ENCODE results near the gene CLDN34. TPM values are rescaled to one million over a fixed set of nuclear protein-coding genes. Genes with fewer than 3 reads are reported as not detected.

The CLDN34 gene
- total and polyA plus RNA-seq, 2 experiments from 2014 or later: not detected

- in situ Hi-C loops (cut with MboI): loop anchor here (5.0 kb wide), 1 partner anchor 115 kb away; no protein-coding TSS in a partner anchor
- WGBS, 2 experiments (ENCODE audit: low coverage in 1 of 2, low lambda C conversion rate in 2 of 2, missing lambda C conversion rate in 2 of 2): 70 to 80% methylated on average over 6 to 8 of the region's 9 CpGs
- no peaks in the 10 kb centered on the region for H3K27me3 ChIP-seq (replicated peaks; ENCODE audit: insufficient read depth)
Observed at GRCh38 chrX:9997041-9997440, 29.9 kb downstream of the CLDN34 start.

GRCh38 chrX:9997524-9997923 is 30.4 kb downstream of the CLDN34 start:
- Histone ChIP-seq H2AFZ (no peak overlapping the region), H3K4me1 (ENCODE audit: insufficient read depth) (no peaks in the 10 kb centered on the region), H3K27me3 (replicated peaks; ENCODE audit: insufficient read depth) (no peaks in the 10 kb centered on the region), H3K4me3 (no peak overlapping the region), H3K4me2 (ENCODE audit: unreplicated experiment) (no peak overlapping the region), H3K36me3 (ENCODE audit: low read depth) (no peaks in the 10 kb centered on the region), H3K9ac (no peak overlapping the region), H3K27ac (no peak overlapping the region), H4K20me1 (ENCODE audit: insufficient read depth) (no peaks in the 10 kb centered on the region), H3K9me3 (ENCODE audit: low read depth) (no peaks in the 10 kb centered on the region), H3F3A (ENCODE audit: insufficient read depth) (no peaks in the 10 kb centered on the region), H3K9me2 (ENCODE audit: insufficient read depth) (no peaks in the 10 kb centered on the region), H3K79me2 (ENCODE audit: insufficient read depth) (no peaks in the 10 kb centered on the region)
- DNase-seq: no peak
- TF ChIP-seq EZH2phosphoT487 (IDR thresholded peaks at IDR 0.05; ENCODE audit: insufficient read depth, low read depth): no peak
- no peak for TF ChIP-seq EZH2 (IDR thresholded peaks at IDR 0.05; ENCODE audit: insufficient read depth, poor library complexity, severe bottlenecking)
- 45 to 57% methylated on average over 6 to 8 of the region's 8 CpGs for WGBS, 2 experiments (ENCODE audit: low coverage in 1 of 2, low lambda C conversion rate in 2 of 2, missing lambda C conversion rate in 2 of 2)
- in situ Hi-C loops (cut with MboI): loop anchor here (5.0 kb wide), 1 partner anchor 115 kb away; no protein-coding TSS in a partner anchor

More at GRCh38 chrX:9997041-9997440, 29.9 kb downstream of the CLDN34 start:
- no peak overlapping the region for H2AFZ ChIP-seq
- no peak overlapping the region for H3K4me3 ChIP-seq
- DNase-seq: no peak
- H3K9me3 ChIP-seq (ENCODE audit: low read depth): no peaks in the 10 kb centered on the region
- H3K9ac ChIP-seq: no peak overlapping the region
- H3K4me2 ChIP-seq (ENCODE audit: unreplicated experiment): no peak overlapping the region
- TF ChIP-seq EZH2 (IDR thresholded peaks at IDR 0.05; ENCODE audit: insufficient read depth, poor library complexity, severe bottlenecking): no peak
- no peak for TF ChIP-seq EZH2phosphoT487 (IDR thresholded peaks at IDR 0.05; ENCODE audit: insufficient read depth, low read depth)
- H3F3A ChIP-seq (ENCODE audit: insufficient read depth): no peaks in the 10 kb centered on the region
- no peaks in the 10 kb centered on the region for H3K9me2 ChIP-seq (ENCODE audit: insufficient read depth)
- no peaks in the 10 kb centered on the region for H3K4me1 ChIP-seq (ENCODE audit: insufficient read depth)
- H4K20me1 ChIP-seq (ENCODE audit: insufficient read depth): no peaks in the 10 kb centered on the region
- no peaks in the 10 kb centered on the region for H3K36me3 ChIP-seq (ENCODE audit: low read depth)
- no peak overlapping the region for H3K27ac ChIP-seq
- no peaks in the 10 kb centered on the region for H3K79me2 ChIP-seq (ENCODE audit: insufficient read depth)

DNA sequence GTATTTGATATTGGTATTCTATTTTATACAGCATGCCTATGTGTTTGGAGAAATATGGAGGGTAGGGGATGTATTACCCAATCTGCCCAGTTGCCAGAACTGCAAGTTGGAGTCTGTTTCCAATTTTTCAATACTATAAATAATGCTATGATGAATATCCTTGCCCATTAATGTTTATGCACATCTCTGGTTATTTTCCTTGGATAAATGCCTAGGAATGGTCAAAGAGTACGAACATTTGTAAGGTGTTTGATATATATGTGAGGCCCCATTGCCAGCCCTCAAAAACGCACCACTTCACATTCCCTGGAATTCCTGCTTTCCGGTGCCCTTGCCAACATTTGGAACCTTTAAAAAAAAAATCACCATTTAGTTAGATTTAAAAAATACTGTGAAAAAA is 34.3 kb downstream of the CLDN34 start:
- 75 to 88% methylated on average over 3 of the region's 3 CpGs for WGBS, 2 experiments (ENCODE audit: low coverage in 1 of 2, low lambda C conversion rate in 2 of 2, missing lambda C conversion rate in 2 of 2)
- Histone ChIP-seq H4K20me1 (ENCODE audit: insufficient read depth) (no peaks in the 10 kb centered on the region), H3K4me3 (no peak overlapping the region), H3K27me3 (replicated peaks; ENCODE audit: insufficient read depth) (no peaks in the 10 kb centered on the region), H3K79me2 (ENCODE audit: insufficient read depth) (no peaks in the 10 kb centered on the region), H3K9me3 (ENCODE audit: low read depth) (no peaks in the 10 kb centered on the region), H3K27ac (no peak overlapping the region), H3K9ac (no peak overlapping the region), H3K4me2 (ENCODE audit: unreplicated experiment) (no peak overlapping the region), H3K36me3 (ENCODE audit: low read depth) (no peaks in the 10 kb centered on the region), H2AFZ (no peak overlapping the region), H3K9me2 (ENCODE audit: insufficient read depth) (no peaks in the 10 kb centered on the region), H3K4me1 (ENCODE audit: insufficient read depth) (peaks cover 11% of the 10 kb centered on the region), H3F3A (ENCODE audit: insufficient read depth) (peaks cover 15% of the 10 kb centered on the region; the same call in 1 of the 2 replicates)
- DNase-seq: no peak
- in situ Hi-C loops (cut with MboI): no loop called here
- TF ChIP-seq EZH2 (IDR thresholded peaks at IDR 0.05; ENCODE audit: insufficient read depth, poor library complexity, severe bottlenecking) (no peak), EZH2phosphoT487 (IDR thresholded peaks at IDR 0.05; ENCODE audit: insufficient read depth, low read depth) (no peak)

DNA sequence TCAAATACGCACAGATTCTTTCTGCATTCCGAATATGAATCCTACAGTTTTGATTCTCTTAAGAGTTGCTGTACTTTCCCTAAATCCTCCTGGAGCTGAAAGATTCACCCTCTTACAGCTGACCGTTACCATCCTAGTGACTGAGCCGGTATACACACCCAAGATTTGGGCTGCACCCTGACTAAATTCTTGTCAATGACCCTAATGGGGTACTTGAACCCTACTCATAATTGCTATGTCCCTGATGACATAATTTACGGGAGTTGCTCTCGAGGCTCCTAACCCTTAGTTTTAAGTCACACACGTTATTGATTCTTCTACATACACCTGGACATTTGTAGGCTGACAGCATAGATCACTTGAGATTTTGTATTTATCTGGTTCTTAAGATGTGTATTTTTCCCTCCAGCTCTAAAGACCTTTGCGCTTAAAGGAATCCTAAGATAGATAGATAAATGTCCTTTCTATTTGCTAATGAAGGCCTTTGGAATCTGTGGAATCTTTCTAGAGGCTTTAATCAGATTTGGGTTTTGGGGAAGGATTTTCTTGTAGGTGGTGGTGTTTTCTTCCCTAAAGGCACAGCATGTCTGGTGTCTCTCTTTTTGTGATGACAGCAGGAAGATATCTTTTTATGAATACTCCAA is 37.8 kb downstream of the CLDN34 start:
- H3K27me3 ChIP-seq (replicated peaks; ENCODE audit: insufficient read depth): no peaks in the 10 kb centered on the region
- H2AFZ ChIP-seq: no peak overlapping the region

More for the DNA sequence above, 37.8 kb downstream of the CLDN34 start:
- H3K4me1 ChIP-seq (ENCODE audit: insufficient read depth): peaks cover 11% of the 10 kb centered on the region
- WGBS, 2 experiments (ENCODE audit: low coverage in 1 of 2, low lambda C conversion rate in 2 of 2, missing lambda C conversion rate in 2 of 2): 96 to 99% methylated on average over 8 of the region's 8 CpGs
- H3K9me3 ChIP-seq (ENCODE audit: low read depth): no peaks in the 10 kb centered on the region
- no peaks in the 10 kb centered on the region for H3K9me2 ChIP-seq (ENCODE audit: insufficient read depth)
- H3K9ac ChIP-seq: no peak overlapping the region
- no peak for DNase-seq
- peaks cover 15% of the 10 kb centered on the region; the same call in 1 of the 2 replicates for H3F3A ChIP-seq (ENCODE audit: insufficient read depth)
- H3K27ac ChIP-seq: no peak overlapping the region
- in situ Hi-C loops (cut with MboI): no loop called here
- no peaks in the 10 kb centered on the region for H3K79me2 ChIP-seq (ENCODE audit: insufficient read depth)
- no peaks in the 10 kb centered on the region for H4K20me1 ChIP-seq (ENCODE audit: insufficient read depth)
- no peak overlapping the region for H3K4me2 ChIP-seq (ENCODE audit: unreplicated experiment)
- no peaks in the 10 kb centered on the region for H3K36me3 ChIP-seq (ENCODE audit: low read depth)
- no peak for TF ChIP-seq EZH2 (IDR thresholded peaks at IDR 0.05; ENCODE audit: insufficient read depth, poor library complexity, severe bottlenecking)
- no peak for TF ChIP-seq EZH2phosphoT487 (IDR thresholded peaks at IDR 0.05; ENCODE audit: insufficient read depth, low read depth)
- no peak overlapping the region for H3K4me3 ChIP-seq
